Measurements from ENCODE around the gene CCDC126.

CCDC126 gene

DNA sequence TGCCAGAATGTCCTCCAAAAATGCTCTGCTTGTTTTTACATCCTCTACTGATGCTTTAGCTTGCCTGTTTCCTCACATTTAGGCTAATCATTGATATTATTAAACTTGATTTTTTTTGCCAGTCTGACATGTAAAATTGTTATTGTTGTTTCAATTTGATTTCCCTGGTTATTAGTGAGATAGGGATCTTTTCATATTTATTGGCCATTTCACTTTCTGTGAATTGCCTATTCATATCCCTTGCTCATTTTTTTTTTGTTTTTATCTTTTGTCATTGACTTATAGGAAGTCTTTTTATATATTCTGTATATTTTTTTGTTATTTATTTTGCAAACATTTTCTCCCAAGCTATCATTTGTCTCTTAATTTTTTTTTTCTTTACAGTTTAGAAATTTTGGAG lies 96.0 kb downstream of the CCDC126 start:
- no peak overlapping the region for H3K4me3 ChIP-seq (ENCODE audit: low read depth, low read length)
- TF ChIP-seq, protein P1, sequence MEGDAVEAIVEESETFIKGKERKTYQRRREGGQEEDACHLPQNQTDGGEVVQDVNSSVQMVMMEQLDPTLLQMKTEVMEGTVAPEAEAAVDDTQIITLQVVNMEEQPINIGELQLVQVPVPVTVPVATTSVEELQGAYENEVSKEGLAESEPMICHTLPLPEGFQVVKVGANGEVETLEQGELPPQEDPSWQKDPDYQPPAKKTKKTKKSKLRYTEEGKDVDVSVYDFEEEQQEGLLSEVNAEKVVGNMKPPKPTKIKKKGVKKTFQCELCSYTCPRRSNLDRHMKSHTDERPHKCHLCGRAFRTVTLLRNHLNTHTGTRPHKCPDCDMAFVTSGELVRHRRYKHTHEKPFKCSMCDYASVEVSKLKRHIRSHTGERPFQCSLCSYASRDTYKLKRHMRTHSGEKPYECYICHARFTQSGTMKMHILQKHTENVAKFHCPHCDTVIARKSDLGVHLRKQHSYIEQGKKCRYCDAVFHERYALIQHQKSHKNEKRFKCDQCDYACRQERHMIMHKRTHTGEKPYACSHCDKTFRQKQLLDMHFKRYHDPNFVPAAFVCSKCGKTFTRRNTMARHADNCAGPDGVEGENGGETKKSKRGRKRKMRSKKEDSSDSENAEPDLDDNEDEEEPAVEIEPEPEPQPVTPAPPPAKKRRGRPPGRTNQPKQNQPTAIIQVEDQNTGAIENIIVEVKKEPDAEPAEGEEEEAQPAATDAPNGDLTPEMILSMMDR (conservative IDR thresholded peaks at IDR 0.05; ENCODE audit: low read depth, low read length) = no peak

More for the DNA sequence above, 96.0 kb downstream of the CCDC126 start:
- DNase-seq (ENCODE audit: low read depth) = no peak

Data from choroid plexus epithelial cell (primary cell).